ENCODE results near the gene MIPEP. TPM values are rescaled to one million over a fixed set of nuclear protein-coding genes. Genes with fewer than 3 reads are reported as not detected.

The MIPEP gene
- total RNA-seq, 1 experiment from 2014 or later = 39.7 TPM

DNA sequence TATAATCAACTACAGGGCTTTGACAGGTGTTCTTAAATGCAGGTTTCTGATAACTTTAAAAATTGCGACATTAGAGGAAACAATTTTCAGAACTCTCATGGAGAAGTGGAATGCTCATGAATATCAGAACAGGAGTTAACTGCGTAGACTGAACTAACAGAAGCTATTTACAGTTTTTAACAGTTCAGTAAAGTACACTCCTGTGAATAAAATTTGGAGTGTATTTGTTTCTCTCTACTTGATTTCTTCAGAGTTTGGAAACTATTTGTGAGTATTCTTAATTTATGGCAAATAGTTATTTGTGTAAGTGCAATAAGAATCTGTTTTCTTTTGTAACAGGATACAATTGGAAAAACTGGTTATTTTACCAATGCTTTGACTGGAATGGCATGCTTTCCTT is 204.6 kb downstream of the MIPEP start:
- no peak for DNase-seq (ENCODE audit: low read depth)

DNA sequence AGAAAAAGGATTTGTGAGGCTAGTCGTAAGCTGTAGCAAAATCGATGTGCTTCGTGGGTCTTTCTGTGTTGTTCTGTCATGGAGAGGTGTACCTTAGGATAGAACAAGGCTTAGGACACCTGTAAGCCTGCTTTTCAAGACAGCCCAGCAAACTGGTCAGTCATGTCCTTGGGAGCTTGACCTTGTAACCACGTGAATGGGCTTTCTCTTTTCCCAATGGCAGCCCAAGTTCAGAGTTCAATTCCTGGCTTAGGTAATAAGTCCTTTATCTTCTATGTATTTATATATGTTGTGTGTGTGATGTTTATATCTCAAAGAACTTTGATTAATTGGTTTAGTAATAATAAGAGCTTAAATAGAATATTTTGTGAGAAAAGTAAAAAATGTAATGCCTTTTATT is 206.1 kb downstream of the MIPEP start:
- no peak for DNase-seq (ENCODE audit: low read depth)

DNA sequence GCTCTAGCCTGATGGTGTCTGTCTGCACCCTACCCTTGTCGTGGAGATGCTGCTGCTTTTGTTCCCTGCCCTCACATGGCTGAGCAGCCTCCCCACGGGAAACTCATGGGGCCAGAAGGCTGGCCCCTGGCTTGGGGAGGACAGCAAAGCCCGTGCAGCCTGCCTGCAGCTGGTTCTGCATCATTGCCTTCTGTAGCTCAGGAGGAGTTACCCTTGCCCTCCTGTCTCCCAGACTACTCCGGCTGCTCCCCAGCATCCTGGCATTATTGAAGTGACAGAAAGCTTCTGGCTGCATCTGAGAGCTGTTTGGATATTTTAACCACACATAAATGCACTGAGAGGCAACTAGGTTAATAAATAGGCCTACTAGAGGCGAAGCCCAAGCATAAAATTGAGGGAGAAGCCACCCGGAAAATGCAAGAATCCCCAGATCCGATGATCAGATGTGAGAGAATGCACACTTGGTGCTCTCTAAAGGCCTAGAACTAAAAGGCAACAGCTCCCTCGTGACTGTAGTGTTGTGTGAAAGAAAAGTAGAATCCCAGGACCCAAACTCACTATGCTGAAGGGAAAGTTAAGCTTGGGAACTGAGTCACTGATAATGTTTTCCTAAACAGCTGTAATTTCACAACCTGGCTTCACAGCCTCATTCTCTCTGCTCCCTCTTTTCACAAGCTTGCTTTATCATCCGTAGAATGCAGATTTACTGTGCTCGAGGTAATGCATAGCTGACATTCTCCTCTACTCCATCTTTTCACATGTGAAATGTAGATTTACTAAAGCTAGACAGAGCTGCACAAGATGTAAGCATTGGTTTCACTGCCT is 208.1 kb downstream of the MIPEP start:
- peak; percentile 53 for DNase-seq (ENCODE audit: low read depth)

Other genes with a start within 250 kb of the MIPEP start
- gene C1QTNF9B, start 8.1 kb upstream of the MIPEP start, total RNA-seq (2014; rRNA removed) = not detected in 2 replicates